B cell (primary cell): ENCODE results near the gene CRHR1. TPM values are rescaled to one million over a fixed set of nuclear protein-coding genes. Genes with fewer than 3 reads are reported as not detected.

Source experiments
- ATAC-seq: fragments of 200-7000 bp; cut with Tn5 transposase; one replicate; pipeline ENCODE4 v1.10.0; 2021; ENCODE audit warnings: low read depth, mild to moderate bottlenecking, moderate number of reproducible peaks, moderate library complexity
- CTCF ChIA-PET: fragments of 350-600 bp; sonication (Branson Sonifier 250); formaldehyde crosslinking; loops from one replicate; lab custom pipeline; 2021; ENCODE audit warnings: antibody characterized with exemption, inconsistent platforms; lab: Charles Lee
- POLR2A ChIA-PET: fragments of 350-600 bp; sonication (Branson Sonifier 250); formaldehyde crosslinking; loops from one replicate; lab custom pipeline; 2021; ENCODE audit warnings: antibody characterized with exemption; lab: Charles Lee
- DNase-seq: peaks from one replicate; pipeline ENCODE4 v3.0.0; 2013
- H2AFZ ChIP-seq: 2 replicates; pipeline ENCODE4 v1.6.1; 2012; ENCODE audit warnings: mild to moderate bottlenecking, low read depth, low read length; ENCODE audit not compliant: insufficient read depth, poor library complexity, severe bottlenecking
- H3K27ac ChIP-seq, 2 donors: 1 replicate in 1 of 2; 2 replicates in 1 of 2; pipeline ENCODE4 v1.5.1; 2012 to 2013; ENCODE audit warnings: low read length in 2 of 2, mild to moderate bottlenecking in 2 of 2, moderate library complexity in 1 of 2
- H3K27me3 ChIP-seq, 4 experiments: fragments of 200-600 bp in 1 of 4; sonication (generic) in 1 of 4; replicated peaks in 1 of 4; 1 replicate in 2 of 4; 2 replicates in 2 of 4; pipeline versions ENCODE4 v1.6.1 to v1.7.0; 2013 to 2016; ENCODE audit warnings: low read length in 3 of 4, mild to moderate bottlenecking in 2 of 4, mixed read lengths in 1 of 4, moderate library complexity in 1 of 4; ENCODE audit not compliant: insufficient read depth in 4 of 4, control insufficient read depth in 3 of 4; ENCODE audit errors: control extremely low read depth in 1 of 4
- H3K36me3 ChIP-seq, 2 experiments: replicated peaks in 1 of 2; 1 replicate in 1 of 2; 2 replicates in 1 of 2; pipeline versions ENCODE4 v1.6.1 to v1.7.1; 2013; ENCODE audit warnings: low read length in 1 of 2; ENCODE audit not compliant: insufficient read depth in 2 of 2, control insufficient read depth in 1 of 2; ENCODE audit errors: control extremely low read depth in 1 of 2, extremely low read depth in 1 of 2
- H3K4me1 ChIP-seq, 2 donors: fragments of 200-600 bp in 1 of 2; sonication (generic) in 1 of 2; 1 replicate in 1 of 2; 2 replicates in 1 of 2; pipeline versions ENCODE4 v1.5.1 to v1.6.1; 2013 to 2017; ENCODE audit warnings: low read length in 2 of 2; ENCODE audit not compliant: control insufficient read depth in 2 of 2, insufficient read depth in 2 of 2
- H3K4me2 ChIP-seq: replicated peaks from 2 replicates; pipeline ENCODE3; 2012; ENCODE audit warnings: mild to moderate bottlenecking, low read depth, low read length; ENCODE audit not compliant: poor library complexity, severe bottlenecking
- H3K4me3 ChIP-seq, 5 experiments: fragments of 200-600 bp in 1 of 5; sonication (generic) in 1 of 5; 1 replicate in 3 of 5; 2 replicates in 2 of 5; pipeline versions ENCODE4 v1.5.1 to v1.7.0; 2011 to 2016; ENCODE audit warnings: low read length in 4 of 5, mild to moderate bottlenecking in 4 of 5, low read depth in 2 of 5, control low read depth in 1 of 5, moderate library complexity in 1 of 5; ENCODE audit not compliant: insufficient read depth in 1 of 5; ENCODE audit errors: control extremely low read depth in 1 of 5, extremely low read depth in 1 of 5
- H3K79me2 ChIP-seq: fragments of 200-600 bp; sonication (generic); one replicate; pipeline ENCODE4 v1.6.0; 2016; ENCODE audit warnings: low read length; ENCODE audit not compliant: control insufficient read depth, insufficient read depth
- H3K9ac ChIP-seq: fragments of 200-600 bp; sonication (generic); 2 replicates; pipeline ENCODE4 v1.6.1; 2017; ENCODE audit warnings: mild to moderate bottlenecking, low read length, moderate library complexity
- H3K9me3 ChIP-seq, 3 donors: one replicate each; pipeline versions ENCODE4 v1.6.1 to v1.7.1; 2013; ENCODE audit warnings: low read length in 2 of 3; ENCODE audit not compliant: control insufficient read depth in 2 of 3, insufficient read depth in 1 of 3; ENCODE audit errors: control extremely low read depth in 1 of 3
- H4K20me1 ChIP-seq: 2 replicates; pipeline ENCODE4 v1.6.0; 2012; ENCODE audit warnings: mild to moderate bottlenecking, low read length; ENCODE audit not compliant: insufficient read depth, control insufficient read depth, poor library complexity, severe bottlenecking
- H3K27ac Mint-ChIP-seq: one replicate; pipeline ENCODE4 v1.8.0; 2021; ENCODE audit warnings: mixed read lengths
- H3K27me3 Mint-ChIP-seq: one replicate; pipeline ENCODE4 v1.8.0; 2021; ENCODE audit warnings: mixed read lengths
- H3K4me1 Mint-ChIP-seq: one replicate; pipeline ENCODE4 v1.8.0; 2021; ENCODE audit warnings: mixed read lengths
- H3K4me3 Mint-ChIP-seq: one replicate; pipeline ENCODE4 v1.8.0; 2021; ENCODE audit warnings: mixed read lengths
- H3K9me3 Mint-ChIP-seq: one replicate; pipeline ENCODE4 v1.8.0; 2022; ENCODE audit warnings: mixed read lengths; ENCODE audit not compliant: insufficient read depth
- CTCF ChIP-seq: fragments of 200-600 bp; IDR thresholded peaks from one replicate; pipeline ENCODE4 v1.8.0; 2022; ENCODE audit warnings: antibody characterized with exemption, mild to moderate bottlenecking
- EZH2 ChIP-seq: IDR thresholded peaks from 2 replicates; pipeline ENCODE4 v1.6.1; 2012; ENCODE audit warnings: borderline replicate concordance, low read depth, mild to moderate bottlenecking, moderate library complexity, low read length; ENCODE audit not compliant: insufficient read depth, poor library complexity, severe bottlenecking
- WGBS: methylation state at CpG from one replicate; pipeline ENCODE4 v1.1.5; 2013; ENCODE audit warnings: missing lambda C conversion rate; ENCODE audit not compliant: insufficient coverage; 5-methylcytosine and 5-hydroxymethylcytosine counted together
- intact Hi-C: fragments of 100-400 bp; cut with micrococcal nuclease; formaldehyde crosslinking; loops from one replicate; pipeline ENCODE4 v1.10.0; 2022
- polyA plus RNA-seq: library from polyadenylated mRNA; depleted of rRNA; stranded (reverse); fragments of >200 nt; gene quantifications from 2 replicates; pipeline ENCODE4 v1.2.3, GENCODE V29; 2012
- total RNA-seq, 2 donors: library from RNA; stranded (reverse); fragments of 120-200 nt in 1 of 2; gene quantifications; 1 replicate in 1 of 2; 2 replicates in 1 of 2; pipeline versions ENCODE4 v1.2.3 to v1.2.4, GENCODE V29; 2013 to 2022

Gene CRHR1
- total and polyA plus RNA-seq, 2 donors (not counting 1 experiment from before 2014, with no cell fraction given), result not detected

- Histone ChIP-seq H3K79me2 (no peaks in the 10 kb centered on the region), H3K4me3 (no peak overlapping the region), H3K4me1 (no peaks in the 10 kb centered on the region), H3K27me3 (peaks cover 0 to 11% (median 7%) of the 10 kb centered on the region in 4 experiments), H4K20me1 (no peaks in the 10 kb centered on the region), H3K27ac (no peak overlapping the region), H3K9ac (no peak overlapping the region), H3K9me3 (no peaks in the 10 kb centered on the region), H3K4me2 (no peak overlapping the region), H2AFZ (no peak overlapping the region), H3K36me3 (no peaks in the 10 kb centered on the region)
- DNase-seq (no peak), ATAC-seq (no peak)
- ChIA-PET CTCF (no interaction called here), POLR2A (no interaction called here)
- TF ChIP-seq CTCF, result no peak
- no peak for TF ChIP-seq EZH2
- Mint-ChIP-seq H3K4me1 (no peaks in the 10 kb centered on the region), H3K27ac (no peak overlapping the region), H3K4me3 (no peak overlapping the region), H3K9me3 (no peaks in the 10 kb centered on the region), H3K27me3 (peaks cover 53% of the 10 kb centered on the region)
- intact Hi-C loops, result no loop called here
- 82% methylated on average over 8 of the region's 8 CpGs for WGBS
Observed at GRCh38 chr17:45867702-45868101, 83.6 kb downstream of the CRHR1 start.

- WGBS, result 74% methylated on average over 3 of the region's 5 CpGs
Observed at GRCh38 chr17:45868276-45868675, 84.2 kb downstream of the CRHR1 start.

More at GRCh38 chr17:45868276-45868675, 84.2 kb downstream of the CRHR1 start:
- H3K9ac ChIP-seq, result no peak overlapping the region
- H3K27me3 Mint-ChIP-seq, result peaks cover 49% of the 10 kb centered on the region
- H2AFZ ChIP-seq, result no peak overlapping the region
- no peaks in the 10 kb centered on the region for H3K36me3 ChIP-seq
- no peaks in the 10 kb centered on the region for H3K4me1 ChIP-seq
- no peak for DNase-seq
- H3K9me3 ChIP-seq, result no peaks in the 10 kb centered on the region
- TF ChIP-seq EZH2 (no peak), CTCF (no peak)
- H3K4me2 ChIP-seq, result no peak overlapping the region
- no peak overlapping the region for H3K27ac Mint-ChIP-seq
- no peaks in the 10 kb centered on the region for H3K9me3 Mint-ChIP-seq
- no peak overlapping the region for H3K4me3 ChIP-seq
- ChIA-PET POLR2A (no interaction called here), CTCF (interaction anchor here (1.3 kb wide), 1 partner anchor 16 kb away, joined by 3 read pairs; no protein-coding TSS in a partner anchor)
- no peaks in the 10 kb centered on the region for H4K20me1 ChIP-seq
- intact Hi-C loops, result no loop called here
- H3K4me3 Mint-ChIP-seq, result no peak overlapping the region
- ATAC-seq, result no peak
- H3K27me3 ChIP-seq, result peaks cover 0 to 11% (median 7%) of the 10 kb centered on the region in 4 experiments
- no peak overlapping the region for H3K27ac ChIP-seq
- H3K79me2 ChIP-seq, result no peaks in the 10 kb centered on the region
- H3K4me1 Mint-ChIP-seq, result no peaks in the 10 kb centered on the region
